ENCODE results near the gene TESPA1.
"Not testable (repeated sequence)": the region's sequence is repeated elsewhere in the genome, so short reads cannot be mapped to it uniquely, and the experiment has no call there.

The TESPA1 gene

GRCh38 chr12:54986773-54987172 lies 2.2 kb upstream of the TESPA1 start:
- DNase-seq (ENCODE audit: low read depth, low spot score): not testable (repeated sequence)

- DNase-seq (ENCODE audit: low read depth, low spot score): no peak
Measured at GRCh38 chr12:54983536-54984101, 943 bp downstream of the TESPA1 start.

- no peak for DNase-seq (ENCODE audit: low read depth, low spot score)
Measured at GRCh38 chr12:54981796-54982195, 2.8 kb downstream of the TESPA1 start.

GRCh38 chr12:54980341-54980740 lies 4.2 kb downstream of the TESPA1 start:
- no peak for DNase-seq (ENCODE audit: low read depth, low spot score)

- DNase-seq (ENCODE audit: low read depth, low spot score): no peak
Measured at GRCh38 chr12:54977857-54978256, 6.7 kb downstream of the TESPA1 start.

GRCh38 chr12:54977155-54977554 lies 7.4 kb downstream of the TESPA1 start:
- no peak for DNase-seq (ENCODE audit: low read depth, low spot score)

GRCh38 chr12:54975875-54976274 lies 8.7 kb downstream of the TESPA1 start:
- DNase-seq (ENCODE audit: low read depth, low spot score): no peak

- no peak for DNase-seq (ENCODE audit: low read depth, low spot score)
Measured at GRCh38 chr12:54975272-54975671, 9.3 kb downstream of the TESPA1 start.

GRCh38 chr12:54974279-54974678 lies 10.3 kb downstream of the TESPA1 start:
- no peak for DNase-seq (ENCODE audit: low read depth, low spot score)

- no peak for DNase-seq (ENCODE audit: low read depth, low spot score)
Measured at GRCh38 chr12:54973556-54973955, 11.0 kb downstream of the TESPA1 start.

GRCh38 chr12:54970741-54971140 lies 13.8 kb downstream of the TESPA1 start:
- no peak for DNase-seq (ENCODE audit: low read depth, low spot score)

- DNase-seq (ENCODE audit: low read depth, low spot score): no peak
Measured at GRCh38 chr12:54968181-54968730, 16.3 kb downstream of the TESPA1 start.

GRCh38 chr12:54967461-54967860 lies 17.1 kb downstream of the TESPA1 start:
- DNase-seq (ENCODE audit: low read depth, low spot score): no peak

- DNase-seq (ENCODE audit: low read depth, low spot score): no peak
Measured at GRCh38 chr12:54961190-54961589, 23.4 kb downstream of the TESPA1 start.

GRCh38 chr12:54959291-54960018 lies 25.1 kb downstream of the TESPA1 start:
- DNase-seq (ENCODE audit: low read depth, low spot score): no peak

GRCh38 chr12:54958048-54958658 lies 26.4 kb downstream of the TESPA1 start:
- DNase-seq (ENCODE audit: low read depth, low spot score): peak; percentile 40

- DNase-seq (ENCODE audit: low read depth, low spot score): no peak
Measured at GRCh38 chr12:54956818-54957641, 27.5 kb downstream of the TESPA1 start.

- DNase-seq (ENCODE audit: low read depth, low spot score): no peak
Measured at GRCh38 chr12:54956322-54956721, 28.2 kb downstream of the TESPA1 start.

- DNase-seq (ENCODE audit: low read depth, low spot score): no peak
Measured at GRCh38 chr12:54954801-54955200, 29.8 kb downstream of the TESPA1 start.

GRCh38 chr12:54954228-54954627 lies 30.3 kb downstream of the TESPA1 start:
- DNase-seq (ENCODE audit: low read depth, low spot score): no peak

GRCh38 chr12:54950071-54950727 lies 34.4 kb downstream of the TESPA1 start:
- DNase-seq (ENCODE audit: low read depth, low spot score): no peak

Measured in ELF-1 (cell line).